Right cardiac atrium (tissue), 5 donors: ENCODE measurements around the gene RAP2A. TPM values are rescaled to one million over a fixed set of nuclear protein-coding genes. Genes with fewer than 3 reads are reported as not detected.

Experiments used
- polyA plus RNA-seq: library from polyadenylated mRNA; stranded (reverse); fragments of 200-250 nt; gene quantifications from one replicate; pipeline ENCODE4 v1.2.3, GENCODE V29; 2013
- total RNA-seq, 4 donors: library from RNA; stranded (reverse); fragmentation: NEBNext Ultra II Directional; extraction: Animal tissue kit (Norgen Biotek cat#: 25700); gene quantifications; one replicate each; pipeline ENCODE4 v1.2.1, GENCODE V29; 2021
- donor health status: healthy with polysubstance abuse.
- donor health status: DM: no; HTN: yes; CAD: no.
- donor health status: DM: no; HTN: no; CAD: no.
- donor health status: DM: no; HTN: yes; CAD: no; lungs with severe emphysema.
- donor health status: DM: yes; HTN: yes; CAD: no.

The RAP2A gene
- total and polyA plus RNA-seq, 5 donors: 6.4 to 19.6 (median 16.1) TPM

Other genes starting within 250 kb of the RAP2A start
- 10 to 100 TPM; 71.8 to 89.6 (median 76.2) TPM for gene MBNL2, start 211.8 kb upstream of the RAP2A start, total RNA-seq
- 23.2 TPM for gene MBNL2, start 211.8 kb upstream of the RAP2A start, polyA plus RNA-seq